Stimulated activated effector memory CD8-positive, alpha-beta T cell treated with anti-CD3 and anti-CD28 coated beads, Interleukin-12 subunit alpha, Interleukin-12 subunit beta, amount 100 ng/mL, for 72 hours (primary cell): ENCODE data around the gene PBX4.

ENCODE experiments used
- ATAC-seq: fragments of 150-1000 bp; cut with Tn5 transposase; 2 replicates; pipeline ENCODE4 v1.10.0; 2021
- DNase-seq, 2 donors: peaks; one replicate each; pipeline ENCODE4 v3.0.0; 2021 to 2022; ENCODE audit warnings: low spot score in 2 of 2
- H3K27ac Mint-ChIP-seq: one replicate; pipeline ENCODE4 v1.8.0; 2022; ENCODE audit warnings: mild to moderate bottlenecking, mixed read lengths
- H3K36me3 Mint-ChIP-seq: one replicate; pipeline ENCODE4 v1.8.0; 2022; ENCODE audit warnings: mild to moderate bottlenecking, mixed read lengths
- H3K4me1 Mint-ChIP-seq: one replicate; pipeline ENCODE4 v1.8.0; 2022; ENCODE audit warnings: mixed read lengths
- H3K4me3 Mint-ChIP-seq: one replicate; pipeline ENCODE4 v1.8.0; 2022; ENCODE audit warnings: mild to moderate bottlenecking, mixed read lengths
- H3K9me3 Mint-ChIP-seq: one replicate; pipeline ENCODE4 v1.8.0; 2022; ENCODE audit warnings: mixed read lengths

Gene PBX4

GRCh38 chr19:19653597-19654147, 35.2 kb upstream of the PBX4 start:
- DNase-seq (no peak), ATAC-seq (no peak)
- Mint-ChIP-seq H3K4me3 (no peak overlapping the region), H3K9me3 (no peaks in the 10 kb centered on the region), H3K27ac (peak overlapping the region; percentile 86), H3K36me3 (peaks cover 91% of the 10 kb centered on the region), H3K4me1 (peaks cover 14% of the 10 kb centered on the region)

GRCh38 chr19:19652482-19653295, 34.2 kb upstream of the PBX4 start:
- no peak for ATAC-seq
- H3K4me1 Mint-ChIP-seq, result peaks cover 14% of the 10 kb centered on the region
- no peak for DNase-seq
- no peaks in the 10 kb centered on the region for H3K9me3 Mint-ChIP-seq
- peak overlapping the region; percentile 86 for H3K27ac Mint-ChIP-seq
- no peak overlapping the region for H3K4me3 Mint-ChIP-seq
- peaks cover 91% of the 10 kb centered on the region for H3K36me3 Mint-ChIP-seq

GRCh38 chr19:19651076-19651475, 32.6 kb upstream of the PBX4 start:
- ATAC-seq (no peak), DNase-seq (no peak)
- peak overlapping the region; percentile 71 for H3K27ac Mint-ChIP-seq
- H3K4me1 Mint-ChIP-seq, result peaks cover 14% of the 10 kb centered on the region
- no peak overlapping the region for H3K4me3 Mint-ChIP-seq
- peaks cover 91% of the 10 kb centered on the region for H3K36me3 Mint-ChIP-seq
- no peaks in the 10 kb centered on the region for H3K9me3 Mint-ChIP-seq

GRCh38 chr19:19650331-19650730, 31.8 kb upstream of the PBX4 start:
- Mint-ChIP-seq H3K4me1 (peaks cover 14% of the 10 kb centered on the region), H3K9me3 (no peaks in the 10 kb centered on the region), H3K27ac (peak overlapping the region; percentile 71), H3K4me3 (no peak overlapping the region), H3K36me3 (peaks cover 89% of the 10 kb centered on the region)
- DNase-seq (no peak), ATAC-seq (no peak)

- DNase-seq (no peak), ATAC-seq (no peak)
- Mint-ChIP-seq H3K36me3 (peaks cover 87% of the 10 kb centered on the region), H3K9me3 (no peaks in the 10 kb centered on the region), H3K4me3 (no peak overlapping the region), H3K27ac (no peak overlapping the region), H3K4me1 (peaks cover 14% of the 10 kb centered on the region)
These were observed 31.1 kb upstream of the PBX4 start for GRCh38 chr19:19649580-19649995.

- Mint-ChIP-seq H3K36me3 (peaks cover 87% of the 10 kb centered on the region), H3K4me3 (no peak overlapping the region), H3K9me3 (no peaks in the 10 kb centered on the region), H3K4me1 (peaks cover 14% of the 10 kb centered on the region), H3K27ac (no peak overlapping the region)
- no peak for DNase-seq
- no peak for ATAC-seq
These were observed 30.7 kb upstream of the PBX4 start for GRCh38 chr19:19649155-19649554.

- Mint-ChIP-seq H3K4me3 (no peak overlapping the region), H3K36me3 (peaks cover 90% of the 10 kb centered on the region), H3K27ac (peak overlapping the region; percentile 79), H3K9me3 (no peaks in the 10 kb centered on the region), H3K4me1 (peaks cover 20% of the 10 kb centered on the region)
- ATAC-seq (no peak), DNase-seq (no peak)
These were observed 28.7 kb upstream of the PBX4 start for GRCh38 chr19:19647037-19647835.

GRCh38 chr19:19645233-19645870, 26.9 kb upstream of the PBX4 start:
- Mint-ChIP-seq H3K36me3 (peaks cover 96% of the 10 kb centered on the region), H3K27ac (peak overlapping the region; percentile 79), H3K9me3 (no peaks in the 10 kb centered on the region), H3K4me3 (no peak overlapping the region), H3K4me1 (peaks cover 28% of the 10 kb centered on the region)
- DNase-seq (no peak), ATAC-seq (no peak)

GRCh38 chr19:19644054-19644388, 25.5 kb upstream of the PBX4 start:
- H3K4me1 Mint-ChIP-seq, result peaks cover 28% of the 10 kb centered on the region
- H3K27ac Mint-ChIP-seq, result peak overlapping the region; percentile 97
- DNase-seq (no peak), ATAC-seq (no peak)
- H3K36me3 Mint-ChIP-seq, result peaks cover 96% of the 10 kb centered on the region
- H3K9me3 Mint-ChIP-seq, result no peaks in the 10 kb centered on the region
- H3K4me3 Mint-ChIP-seq, result peak overlapping the region; percentile 99

GRCh38 chr19:19643158-19644053, 24.9 kb upstream of the PBX4 start, which contains the start of gene GMIP:
Gene GMIP (minus strand): TSS chr19:19643657. CDS start chr19:19643529, 128 bp downstream.
- peak within 1 kb of the TSS; percentile 99 for H3K4me3 Mint-ChIP-seq
- peaks cover 96% of the 10 kb centered on the region for H3K36me3 Mint-ChIP-seq
- ATAC-seq (peak; percentile 88), DNase-seq (peak; percentile 80 to 92)
- H3K27ac Mint-ChIP-seq, result peak within 1 kb of the TSS; percentile 97
- peaks cover 28% of the 10 kb centered on the region for H3K4me1 Mint-ChIP-seq
- no peaks in the 10 kb centered on the region for H3K9me3 Mint-ChIP-seq

GRCh38 chr19:19642506-19643157, 24.1 kb upstream of the PBX4 start:
- DNase-seq, result peak; percentile 28 to 74
- peak overlapping the region; percentile 97 for H3K27ac Mint-ChIP-seq
- H3K9me3 Mint-ChIP-seq, result no peaks in the 10 kb centered on the region
- H3K36me3 Mint-ChIP-seq, result peaks cover 93% of the 10 kb centered on the region
- peak overlapping the region; percentile 99 for H3K4me3 Mint-ChIP-seq
- peaks cover 28% of the 10 kb centered on the region for H3K4me1 Mint-ChIP-seq
- ATAC-seq, result peak; percentile 65

- no peak for ATAC-seq
- Mint-ChIP-seq H3K27ac (no peak overlapping the region), H3K9me3 (no peaks in the 10 kb centered on the region), H3K36me3 (peaks cover 97% of the 10 kb centered on the region), H3K4me1 (peaks cover 37% of the 10 kb centered on the region), H3K4me3 (no peak overlapping the region)
- DNase-seq, result no peak
These were observed 19.2 kb upstream of the PBX4 start for GRCh38 chr19:19637523-19638251.

GRCh38 chr19:19637186-19637522, 18.7 kb upstream of the PBX4 start:
- Mint-ChIP-seq H3K4me1 (peaks cover 32% of the 10 kb centered on the region), H3K9me3 (no peaks in the 10 kb centered on the region), H3K36me3 (peaks cover 97% of the 10 kb centered on the region), H3K27ac (no peak overlapping the region), H3K4me3 (no peak overlapping the region)
- ATAC-seq, result no peak
- DNase-seq, result no peak
